Hematopoietic multipotent progenitor cell treated with erythropoietin and hydrocortisone succinate and interleukin-3 and kit ligand, for 6 days (in vitro differentiated cells): Measurements from ENCODE around the gene ODF2.

Source experiments
- DNase-seq: peaks from one replicate; pipeline ENCODE4 v3.0.0-alpha.2; 2015

Gene ODF2

GRCh38 chr9:128540634-128541360 is 85.0 kb downstream of the ODF2 start:
- no peak for DNase-seq

DNA sequence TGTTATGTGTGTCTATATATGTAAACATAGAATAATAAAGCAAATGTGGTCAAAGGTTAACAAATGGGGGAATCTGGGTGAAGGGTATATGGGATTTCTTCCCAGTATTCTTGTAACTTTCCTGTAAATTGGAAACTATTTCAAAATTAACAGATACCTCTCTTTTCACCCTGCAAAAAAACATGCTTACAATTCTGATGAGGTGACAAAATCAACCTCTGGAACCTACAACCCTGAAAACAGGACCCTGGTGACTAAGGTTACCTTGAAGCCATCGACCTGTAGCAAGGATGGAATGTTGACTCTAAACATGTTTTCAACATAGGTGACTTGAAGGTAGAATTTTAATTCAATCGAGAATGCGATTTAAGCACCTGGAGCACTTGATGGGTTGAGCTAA is 90.7 kb downstream of the ODF2 start:
- no peak for DNase-seq

GRCh38 chr9:128548876-128549275 is 93.1 kb downstream of the ODF2 start:
- DNase-seq = no peak

DNA sequence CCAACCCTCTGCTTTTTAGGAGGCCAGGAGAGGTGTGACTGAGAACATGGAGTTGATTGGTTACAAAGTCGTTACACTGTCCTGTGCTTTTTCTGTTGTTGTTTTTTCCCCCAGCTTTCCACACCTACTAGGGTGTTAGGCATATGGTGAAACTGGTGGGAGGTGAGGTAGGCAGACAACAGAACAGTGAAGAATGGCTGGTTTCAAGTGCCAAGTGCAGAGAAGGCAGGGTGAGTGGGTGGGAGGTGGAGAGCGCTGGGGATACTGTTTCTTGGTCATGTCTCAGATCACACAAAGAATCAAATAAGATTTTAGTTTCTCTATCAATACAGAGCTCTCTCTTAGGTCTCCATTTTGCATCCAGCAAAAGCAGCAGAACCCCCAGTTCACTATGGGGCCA is 94.4 kb downstream of the ODF2 start:
- no peak for DNase-seq
